Brain microvascular endothelial cell (primary cell): ENCODE results near the gene TBXAS1.

Experiments used
- DNase-seq: peaks from one replicate; pipeline ENCODE4 v3.0.0-alpha.2; 2020
- H3K27ac ChIP-seq: fragments of 250-450 bp; sonication (Bioruptor Pico); 2 replicates; pipeline ENCODE4 v1.5.1; 2020; ENCODE audit warnings: mild to moderate bottlenecking, moderate library complexity
- H3K27me3 ChIP-seq: fragments of 250-450 bp; sonication (Bioruptor Pico); replicated peaks from 2 replicates; pipeline ENCODE4 v1.5.1; 2020; ENCODE audit warnings: mild to moderate bottlenecking
- H3K36me3 ChIP-seq: fragments of 250-450 bp; sonication (Bioruptor Pico); replicated peaks from 2 replicates; pipeline ENCODE4 v1.5.1; 2020; ENCODE audit warnings: mild to moderate bottlenecking
- H3K4me3 ChIP-seq: 2 replicates; pipeline ENCODE4 v1.5.1; 2011; ENCODE audit warnings: low read depth, mild to moderate bottlenecking, control low read depth, low read length, moderate library complexity
- in situ Hi-C: cut with HindIII; loops from 2 replicates; pipeline ENCODE4 v1.10.0; 2017; ENCODE audit warnings: low sequenced_read_pairs, low pct_ligation_motif_present
- TF ChIP-seq, protein P1 (sequence below): IDR thresholded peaks from 2 replicates; pipeline ENCODE4 v1.5.1; 2011; ENCODE audit warnings: low read depth, mild to moderate bottlenecking, moderate library complexity, low read length, control low read depth, inconsistent platforms; ENCODE audit errors: missing control alignments

Gene TBXAS1

DNA sequence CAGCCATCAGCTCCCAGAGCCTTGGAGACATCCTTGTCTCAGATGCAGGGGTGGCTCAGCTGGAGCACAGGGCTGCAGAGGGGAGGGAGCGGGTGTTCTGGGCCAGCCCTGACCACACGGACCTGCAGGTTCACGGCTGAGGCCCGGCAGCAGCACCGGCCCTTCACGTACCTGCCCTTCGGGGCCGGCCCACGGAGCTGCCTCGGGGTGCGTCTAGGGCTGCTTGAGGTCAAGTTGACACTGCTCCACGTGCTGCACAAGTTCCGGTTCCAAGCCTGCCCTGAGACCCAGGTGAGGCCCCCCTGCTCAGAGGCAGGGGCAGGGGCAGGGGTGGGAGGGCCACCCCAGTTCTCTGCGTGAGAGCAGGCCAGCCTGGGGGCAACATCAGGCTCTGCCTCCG is 188.5 kb downstream of the TBXAS1 start:
- TF ChIP-seq, protein P1, sequence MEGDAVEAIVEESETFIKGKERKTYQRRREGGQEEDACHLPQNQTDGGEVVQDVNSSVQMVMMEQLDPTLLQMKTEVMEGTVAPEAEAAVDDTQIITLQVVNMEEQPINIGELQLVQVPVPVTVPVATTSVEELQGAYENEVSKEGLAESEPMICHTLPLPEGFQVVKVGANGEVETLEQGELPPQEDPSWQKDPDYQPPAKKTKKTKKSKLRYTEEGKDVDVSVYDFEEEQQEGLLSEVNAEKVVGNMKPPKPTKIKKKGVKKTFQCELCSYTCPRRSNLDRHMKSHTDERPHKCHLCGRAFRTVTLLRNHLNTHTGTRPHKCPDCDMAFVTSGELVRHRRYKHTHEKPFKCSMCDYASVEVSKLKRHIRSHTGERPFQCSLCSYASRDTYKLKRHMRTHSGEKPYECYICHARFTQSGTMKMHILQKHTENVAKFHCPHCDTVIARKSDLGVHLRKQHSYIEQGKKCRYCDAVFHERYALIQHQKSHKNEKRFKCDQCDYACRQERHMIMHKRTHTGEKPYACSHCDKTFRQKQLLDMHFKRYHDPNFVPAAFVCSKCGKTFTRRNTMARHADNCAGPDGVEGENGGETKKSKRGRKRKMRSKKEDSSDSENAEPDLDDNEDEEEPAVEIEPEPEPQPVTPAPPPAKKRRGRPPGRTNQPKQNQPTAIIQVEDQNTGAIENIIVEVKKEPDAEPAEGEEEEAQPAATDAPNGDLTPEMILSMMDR, result no peak
- DNase-seq, result no peak

DNA sequence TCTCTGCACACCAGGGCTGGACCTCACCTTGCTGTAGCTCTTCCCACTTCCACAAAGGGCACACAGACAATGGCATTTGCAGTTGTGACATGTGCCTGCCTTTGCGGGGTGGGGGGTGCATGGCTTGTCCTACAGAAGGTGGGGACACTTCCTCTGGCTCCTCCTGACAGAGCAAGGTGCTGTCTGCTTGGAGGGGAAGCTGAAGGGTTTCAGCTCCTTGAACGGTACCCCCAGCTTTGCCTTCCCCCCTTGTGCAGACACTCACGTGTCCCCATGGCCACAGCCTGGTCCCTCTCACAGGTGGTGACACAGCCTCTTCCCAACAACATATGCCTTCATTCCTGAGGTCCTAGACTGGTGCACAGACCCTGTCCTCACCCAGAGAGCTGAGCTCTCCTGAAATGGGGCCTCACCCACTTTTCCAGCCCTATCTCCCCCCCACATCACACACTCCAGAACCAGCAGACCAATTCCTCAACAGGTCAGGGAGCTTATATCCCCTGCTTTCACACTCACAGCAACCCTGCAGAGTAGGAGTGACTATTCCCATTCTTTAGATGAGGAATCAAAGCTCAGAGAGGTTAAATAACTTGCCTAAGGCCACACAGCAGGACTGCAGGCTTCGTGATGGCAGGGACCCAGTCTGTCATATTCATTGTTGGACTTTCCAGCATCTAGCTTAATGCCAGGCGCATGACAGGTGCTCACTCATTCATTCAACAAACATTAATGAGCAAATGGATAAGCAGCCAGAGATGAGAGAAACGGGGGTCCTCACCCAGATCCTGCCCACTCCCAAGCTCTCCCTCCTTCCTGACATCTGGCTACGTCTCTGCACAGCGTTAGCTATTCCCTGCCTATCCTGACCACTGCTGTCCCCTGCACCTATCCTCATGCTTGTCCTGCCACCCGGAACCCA is 189.3 kb downstream of the TBXAS1 start:
- Histone ChIP-seq H3K4me3 (no peak overlapping the region), H3K36me3 (peaks cover 3% of the 10 kb centered on the region), H3K27ac (no peak overlapping the region), H3K27me3 (peaks cover 5% of the 10 kb centered on the region)
- TF ChIP-seq, protein P1, result no peak
- in situ Hi-C loops, result no loop called here
- DNase-seq, result no peak

More for the DNA sequence above, 188.5 kb downstream of the TBXAS1 start:
- peaks cover 9% of the 10 kb centered on the region for H3K27me3 ChIP-seq
- no peak overlapping the region for H3K27ac ChIP-seq
- in situ Hi-C loops, result no loop called here
- H3K36me3 ChIP-seq, result no peaks in the 10 kb centered on the region
- H3K4me3 ChIP-seq, result no peak overlapping the region

DNA sequence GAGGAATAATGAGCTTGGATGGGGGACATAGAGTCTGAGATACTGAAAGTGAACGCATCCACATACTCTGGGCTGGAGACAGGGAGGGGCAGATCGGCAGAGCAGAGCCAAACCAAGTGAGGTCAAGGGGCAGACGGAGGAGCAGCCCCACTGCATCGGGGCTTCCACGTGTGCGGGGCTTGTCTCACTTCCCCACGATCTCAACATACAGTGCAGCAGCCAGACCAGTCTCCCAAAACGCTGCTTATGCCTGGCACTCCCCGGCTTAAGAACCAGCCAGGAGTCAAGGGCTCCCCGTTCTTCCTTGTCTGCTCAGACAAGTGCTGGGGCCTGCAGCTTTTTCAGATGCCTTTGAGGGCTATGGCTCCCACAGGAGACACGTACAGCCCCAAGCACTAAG is 190.1 kb downstream of the TBXAS1 start:
- peaks cover 3% of the 10 kb centered on the region for H3K36me3 ChIP-seq
- H3K27ac ChIP-seq, result no peak overlapping the region
- in situ Hi-C loops, result no loop called here
- H3K27me3 ChIP-seq, result no peaks in the 10 kb centered on the region
- no peak overlapping the region for H3K4me3 ChIP-seq
- TF ChIP-seq, protein P1, result no peak
- no peak for DNase-seq

DNA sequence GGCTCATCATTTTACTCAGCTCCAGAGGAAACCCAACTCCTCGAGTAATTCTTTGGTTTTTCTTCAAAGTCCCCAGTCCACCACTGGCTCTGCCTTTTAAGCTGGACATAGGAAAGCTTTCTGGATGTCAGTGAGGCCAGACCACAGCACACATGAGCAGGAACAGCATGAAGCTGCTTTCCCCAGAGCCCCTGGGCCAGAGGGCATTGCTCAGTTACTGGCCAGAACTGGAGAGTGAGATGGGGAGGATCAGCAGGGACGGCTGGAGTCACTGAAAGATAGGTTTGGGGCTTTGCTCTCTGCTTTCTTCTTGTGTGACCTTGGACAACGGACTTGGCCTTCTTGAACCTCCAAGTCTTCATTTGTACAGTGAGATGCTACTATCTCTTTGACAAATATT is 190.5 kb downstream of the TBXAS1 start:
- no peaks in the 10 kb centered on the region for H3K27me3 ChIP-seq
- peaks cover 3% of the 10 kb centered on the region for H3K36me3 ChIP-seq
- no peak for DNase-seq
- in situ Hi-C loops, result no loop called here
- H3K4me3 ChIP-seq, result no peak overlapping the region
- no peak overlapping the region for H3K27ac ChIP-seq
- TF ChIP-seq, protein P1, result no peak

DNA sequence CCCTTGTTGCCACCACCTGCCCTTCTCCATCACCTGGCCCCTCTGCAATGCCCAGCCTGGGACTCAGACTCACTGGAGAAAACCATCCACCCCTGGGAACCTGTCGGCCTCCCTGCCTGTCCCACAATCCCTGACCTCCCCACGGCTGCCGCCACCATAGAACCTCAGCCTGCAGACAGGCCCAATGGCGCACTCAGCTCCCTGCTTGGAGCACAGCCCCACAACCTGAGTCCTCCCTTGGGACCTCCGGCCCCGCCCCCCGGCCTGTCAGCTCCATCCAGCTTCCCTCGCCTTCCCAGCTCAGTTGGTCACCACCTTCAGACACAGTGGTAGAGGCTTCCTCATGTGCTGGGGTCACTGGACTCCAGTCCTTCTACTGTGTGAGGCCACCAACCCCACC is 192.5 kb downstream of the TBXAS1 start:
- no peak overlapping the region for H3K27ac ChIP-seq
- no peak overlapping the region for H3K4me3 ChIP-seq
- TF ChIP-seq, protein P1, result no peak
- H3K36me3 ChIP-seq, result peaks cover 3% of the 10 kb centered on the region
- DNase-seq, result no peak
- H3K27me3 ChIP-seq, result no peaks in the 10 kb centered on the region
- in situ Hi-C loops, result no loop called here
